K562 (cell line): Measurements from ENCODE around the gene TRDMT1. TPM values are rescaled to one million over a fixed set of nuclear protein-coding genes. Genes with fewer than 3 reads are reported as not detected.
A peak's percentile ranks its signal among the peaks of the same experiment; 100 is the strongest.

Experiments
- ATF7 ChIP-seq: fragments of 450-650 bp; IDR thresholded peaks from 2 replicates; pipeline ENCODE4 v1.7.1; 2014; ENCODE audit warnings: mild to moderate bottlenecking, moderate library complexity
- CC2D1A ChIP-seq: fragments of 450-650 bp; IDR thresholded peaks from 2 replicates; pipeline ENCODE4 v1.6.1; 2017; ENCODE audit warnings: mild to moderate bottlenecking
- EWSR1 ChIP-seq: fragments of 450-650 bp; IDR thresholded peaks from 2 replicates; pipeline ENCODE4 v1.6.1; 2018; ENCODE audit warnings: borderline replicate concordance, mild to moderate bottlenecking, low read depth, moderate library complexity; ENCODE audit not compliant: partially characterized antibody
- FOXA1 ChIP-seq: fragments of 450-650 bp; IDR thresholded peaks from 2 replicates; pipeline ENCODE4 v1.6.1; 2016; ENCODE audit warnings: mild to moderate bottlenecking, borderline replicate concordance
- FOXK1 ChIP-seq: sonication (generic); formaldehyde crosslinking; IDR thresholded peaks from 2 replicates; pipeline ENCODE4 v1.8.0; 2022; ENCODE audit warnings: missing genetic modification reagents, mild to moderate bottlenecking, borderline replicate concordance
- HNRNPK ChIP-seq: fragments of 200-400 bp; formaldehyde crosslinking; IDR thresholded peaks from one replicate; pipeline ENCODE4 v1.6.1; 2018; ENCODE audit warnings: mild to moderate bottlenecking, low read depth, low read length; ENCODE audit not compliant: poor library complexity, severe bottlenecking
- NCOA2 ChIP-seq, 2 experiments: fragments of 450-650 bp; IDR thresholded peaks; 2 replicates each; pipeline ENCODE4 v1.6.1; 2018; ENCODE audit warnings: mild to moderate bottlenecking in 2 of 2, moderate library complexity in 1 of 2; ENCODE audit not compliant: partially characterized antibody in 2 of 2
- PCBP2 ChIP-seq: fragments of 200-400 bp; formaldehyde crosslinking; IDR thresholded peaks from 2 replicates; pipeline ENCODE4 v1.6.1; 2018; ENCODE audit warnings: low read length, low read depth, mild to moderate bottlenecking, moderate library complexity; ENCODE audit not compliant: poor library complexity, severe bottlenecking
- TCF3 ChIP-seq: sonication (generic); formaldehyde crosslinking; IDR thresholded peaks from 2 replicates; pipeline ENCODE4 v1.4.0; 2020; ENCODE audit warnings: mild to moderate bottlenecking, missing genetic modification reagents
- ZC3H11A ChIP-seq: IDR thresholded peaks from 2 replicates; pipeline ENCODE4 v1.6.1; 2012; ENCODE audit warnings: low read depth, low read length, improper control_type of control experiment
- ZNF316 ChIP-seq: fragments of 450-650 bp; IDR thresholded peaks from 2 replicates; pipeline ENCODE4 v1.6.1; 2016
- polyA plus RNA-seq, 8 experiments: library from polyadenylated mRNA; depleted of rRNA in 4 of 8; stranded (reverse) in 5 of 8; unstranded in 3 of 8; fragments of >200 nt; fragmentation: Nextera tagmentation in 2 of 8; fragmentation: Illumina TruSeq in 1 of 8; extraction: Ambion mirVana in 2 of 8; extraction: Trizol in 1 of 8; gene quantifications; 2 replicates each; pipeline versions ENCODE4 v1.2.1 to v1.2.3, GENCODE V29; 2011 to 2014; ENCODE audit warnings: inconsistent platforms in 1 of 8, missing spikeins in 1 of 8
- total RNA-seq, 7 experiments: library from RNA; depleted of rRNA in 6 of 7; stranded (reverse); fragments of >200 nt in 6 of 7; fragmentation: Illumina TruSeq in 2 of 7; extraction: Trizol in 2 of 7; gene quantifications; 2 replicates each; pipeline versions ENCODE4 v1.2.1 to v1.2.3, GENCODE V29; 2011 to 2021; ENCODE audit warnings: low replicate concordance in 1 of 7
- TF ChIP-seq, protein P1 (sequence below): fragments of 150-350 bp; conservative IDR thresholded peaks from 2 replicates; pipeline ENCODE4 v1.6.1; 2014; ENCODE audit warnings: low read length
- TF ChIP-seq, protein P2 (sequence below): fragments of 450-650 bp; IDR thresholded peaks from 2 replicates; pipeline ENCODE4 v1.6.1; 2016; ENCODE audit warnings: mild to moderate bottlenecking
- TF ChIP-seq, protein P3 (sequence below): fragments of 250-450 bp; sonication (Bioruptor Pico); IDR thresholded peaks from 2 replicates; pipeline ENCODE4 v1.5.0; 2020; ENCODE audit warnings: mild to moderate bottlenecking, borderline replicate concordance
- TF ChIP-seq, protein P4 (sequence below): fragments of 250-450 bp; sonication (Bioruptor Pico); IDR thresholded peaks from 2 replicates; pipeline ENCODE4 v1.5.1; 2021; ENCODE audit warnings: mild to moderate bottlenecking
- TF ChIP-seq, protein P5 (sequence below): fragments of 450-650 bp; formaldehyde crosslinking; IDR thresholded peaks from 2 replicates; pipeline ENCODE4 v1.4.0; 2020; ENCODE audit warnings: mild to moderate bottlenecking
- TF ChIP-seq, protein P6 (sequence below), 2 experiments: fragments of 450-650 bp in 1 of 2; sonication (generic) in 1 of 2; formaldehyde crosslinking in 1 of 2; IDR thresholded peaks in 1 of 2; conservative IDR thresholded peaks in 1 of 2; 2 replicates each; pipeline versions ENCODE4 v1.6.1 to v1.8.1; 2016 to 2023; ENCODE audit warnings: mild to moderate bottlenecking in 2 of 2, moderate library complexity in 2 of 2, inconsistent platforms in 1 of 2, missing genetic modification reagents in 1 of 2

Gene TRDMT1
- total and polyA plus RNA-seq, 9 of the 15 experiments (the other 6 are each of a cell fraction or from before 2014, with no cell fraction given), result 5.4 to 12.6 (median 9.3) TPM

DNA sequence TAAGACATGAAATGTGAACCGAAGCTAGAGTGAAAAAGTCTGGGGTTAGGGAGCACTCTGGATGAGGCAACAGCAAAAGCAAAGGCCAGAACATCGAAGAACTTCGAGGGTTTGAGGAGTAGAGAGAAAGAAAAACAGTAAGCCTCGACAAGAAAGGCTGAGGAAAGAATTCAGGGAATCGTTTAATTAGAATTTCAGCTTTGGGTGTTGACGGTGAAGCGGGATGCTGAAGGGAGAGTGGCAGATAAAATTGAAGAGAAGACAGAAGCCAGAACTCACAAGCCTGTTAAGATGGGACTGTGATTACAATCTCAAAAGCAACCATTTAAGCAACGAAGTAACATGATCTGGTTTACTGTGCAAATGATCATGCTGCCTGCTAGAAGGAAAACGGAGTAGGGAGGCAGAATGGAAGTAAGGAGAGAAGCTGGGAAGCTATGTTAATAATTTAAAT lies 2.1 kb downstream of the TRDMT1 start (continued):
- TF ChIP-seq, protein P1, sequence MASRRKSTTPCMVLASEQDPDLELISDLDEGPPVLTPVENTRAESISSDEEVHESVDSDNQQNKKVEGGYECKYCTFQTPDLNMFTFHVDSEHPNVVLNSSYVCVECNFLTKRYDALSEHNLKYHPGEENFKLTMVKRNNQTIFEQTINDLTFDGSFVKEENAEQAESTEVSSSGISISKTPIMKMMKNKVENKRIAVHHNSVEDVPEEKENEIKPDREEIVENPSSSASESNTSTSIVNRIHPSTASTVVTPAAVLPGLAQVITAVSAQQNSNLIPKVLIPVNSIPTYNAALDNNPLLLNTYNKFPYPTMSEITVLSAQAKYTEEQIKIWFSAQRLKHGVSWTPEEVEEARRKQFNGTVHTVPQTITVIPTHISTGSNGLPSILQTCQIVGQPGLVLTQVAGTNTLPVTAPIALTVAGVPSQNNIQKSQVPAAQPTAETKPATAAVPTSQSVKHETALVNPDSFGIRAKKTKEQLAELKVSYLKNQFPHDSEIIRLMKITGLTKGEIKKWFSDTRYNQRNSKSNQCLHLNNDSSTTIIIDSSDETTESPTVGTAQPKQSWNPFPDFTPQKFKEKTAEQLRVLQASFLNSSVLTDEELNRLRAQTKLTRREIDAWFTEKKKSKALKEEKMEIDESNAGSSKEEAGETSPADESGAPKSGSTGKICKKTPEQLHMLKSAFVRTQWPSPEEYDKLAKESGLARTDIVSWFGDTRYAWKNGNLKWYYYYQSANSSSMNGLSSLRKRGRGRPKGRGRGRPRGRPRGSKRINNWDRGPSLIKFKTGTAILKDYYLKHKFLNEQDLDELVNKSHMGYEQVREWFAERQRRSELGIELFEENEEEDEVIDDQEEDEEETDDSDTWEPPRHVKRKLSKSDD, result no peak
- TF ChIP-seq, protein P2, sequence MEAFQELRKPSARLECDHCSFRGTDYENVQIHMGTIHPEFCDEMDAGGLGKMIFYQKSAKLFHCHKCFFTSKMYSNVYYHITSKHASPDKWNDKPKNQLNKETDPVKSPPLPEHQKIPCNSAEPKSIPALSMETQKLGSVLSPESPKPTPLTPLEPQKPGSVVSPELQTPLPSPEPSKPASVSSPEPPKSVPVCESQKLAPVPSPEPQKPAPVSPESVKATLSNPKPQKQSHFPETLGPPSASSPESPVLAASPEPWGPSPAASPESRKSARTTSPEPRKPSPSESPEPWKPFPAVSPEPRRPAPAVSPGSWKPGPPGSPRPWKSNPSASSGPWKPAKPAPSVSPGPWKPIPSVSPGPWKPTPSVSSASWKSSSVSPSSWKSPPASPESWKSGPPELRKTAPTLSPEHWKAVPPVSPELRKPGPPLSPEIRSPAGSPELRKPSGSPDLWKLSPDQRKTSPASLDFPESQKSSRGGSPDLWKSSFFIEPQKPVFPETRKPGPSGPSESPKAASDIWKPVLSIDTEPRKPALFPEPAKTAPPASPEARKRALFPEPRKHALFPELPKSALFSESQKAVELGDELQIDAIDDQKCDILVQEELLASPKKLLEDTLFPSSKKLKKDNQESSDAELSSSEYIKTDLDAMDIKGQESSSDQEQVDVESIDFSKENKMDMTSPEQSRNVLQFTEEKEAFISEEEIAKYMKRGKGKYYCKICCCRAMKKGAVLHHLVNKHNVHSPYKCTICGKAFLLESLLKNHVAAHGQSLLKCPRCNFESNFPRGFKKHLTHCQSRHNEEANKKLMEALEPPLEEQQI, result peak; percentile 53; the same call in 1 of the 2 replicates
- TF ChIP-seq, protein P3, sequence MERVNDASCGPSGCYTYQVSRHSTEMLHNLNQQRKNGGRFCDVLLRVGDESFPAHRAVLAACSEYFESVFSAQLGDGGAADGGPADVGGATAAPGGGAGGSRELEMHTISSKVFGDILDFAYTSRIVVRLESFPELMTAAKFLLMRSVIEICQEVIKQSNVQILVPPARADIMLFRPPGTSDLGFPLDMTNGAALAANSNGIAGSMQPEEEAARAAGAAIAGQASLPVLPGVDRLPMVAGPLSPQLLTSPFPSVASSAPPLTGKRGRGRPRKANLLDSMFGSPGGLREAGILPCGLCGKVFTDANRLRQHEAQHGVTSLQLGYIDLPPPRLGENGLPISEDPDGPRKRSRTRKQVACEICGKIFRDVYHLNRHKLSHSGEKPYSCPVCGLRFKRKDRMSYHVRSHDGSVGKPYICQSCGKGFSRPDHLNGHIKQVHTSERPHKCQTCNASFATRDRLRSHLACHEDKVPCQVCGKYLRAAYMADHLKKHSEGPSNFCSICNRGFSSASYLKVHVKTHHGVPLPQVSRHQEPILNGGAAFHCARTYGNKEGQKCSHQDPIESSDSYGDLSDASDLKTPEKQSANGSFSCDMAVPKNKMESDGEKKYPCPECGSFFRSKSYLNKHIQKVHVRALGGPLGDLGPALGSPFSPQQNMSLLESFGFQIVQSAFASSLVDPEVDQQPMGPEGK (CRISPR knock-in tag), result no peak
- TF ChIP-seq HNRNPK (no peak), ZNF316 (no peak), EWSR1 (no peak), CC2D1A (no peak), PCBP2 (no peak), FOXK1 (CRISPR knock-in tag) (no peak), ATF7 (no peak), ZC3H11A (no peak), FOXA1 (no peak), TCF3 (CRISPR knock-in tag) (no peak), NCOA2 (IDR thresholded peaks at IDR 0.05; ENCODE audit: partially characterized antibody in 2 of 2) (no peak)
- TF ChIP-seq, protein P4, sequence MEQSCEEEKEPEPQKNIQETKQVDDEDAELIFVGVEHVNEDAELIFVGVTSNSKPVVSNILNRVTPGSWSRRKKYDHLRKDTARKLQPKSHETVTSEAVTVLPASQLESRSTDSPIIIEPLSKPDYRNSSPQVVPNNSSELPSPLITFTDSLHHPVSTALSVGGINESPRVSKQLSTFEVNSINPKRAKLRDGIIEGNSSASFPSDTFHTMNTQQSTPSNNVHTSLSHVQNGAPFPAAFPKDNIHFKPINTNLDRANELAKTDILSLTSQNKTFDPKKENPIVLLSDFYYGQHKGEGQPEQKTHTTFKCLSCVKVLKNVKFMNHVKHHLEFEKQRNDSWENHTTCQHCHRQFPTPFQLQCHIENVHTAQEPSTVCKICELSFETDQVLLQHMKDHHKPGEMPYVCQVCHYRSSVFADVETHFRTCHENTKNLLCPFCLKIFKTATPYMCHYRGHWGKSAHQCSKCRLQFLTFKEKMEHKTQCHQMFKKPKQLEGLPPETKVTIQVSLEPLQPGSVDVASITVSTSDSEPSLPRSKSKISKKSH (CRISPR knock-in tag), result no peak
- TF ChIP-seq, protein P5, sequence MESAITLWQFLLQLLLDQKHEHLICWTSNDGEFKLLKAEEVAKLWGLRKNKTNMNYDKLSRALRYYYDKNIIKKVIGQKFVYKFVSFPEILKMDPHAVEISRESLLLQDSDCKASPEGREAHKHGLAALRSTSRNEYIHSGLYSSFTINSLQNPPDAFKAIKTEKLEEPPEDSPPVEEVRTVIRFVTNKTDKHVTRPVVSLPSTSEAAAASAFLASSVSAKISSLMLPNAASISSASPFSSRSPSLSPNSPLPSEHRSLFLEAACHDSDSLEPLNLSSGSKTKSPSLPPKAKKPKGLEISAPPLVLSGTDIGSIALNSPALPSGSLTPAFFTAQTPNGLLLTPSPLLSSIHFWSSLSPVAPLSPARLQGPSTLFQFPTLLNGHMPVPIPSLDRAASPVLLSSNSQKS (CRISPR knock-in tag), result no peak
- TF ChIP-seq, protein P6, sequence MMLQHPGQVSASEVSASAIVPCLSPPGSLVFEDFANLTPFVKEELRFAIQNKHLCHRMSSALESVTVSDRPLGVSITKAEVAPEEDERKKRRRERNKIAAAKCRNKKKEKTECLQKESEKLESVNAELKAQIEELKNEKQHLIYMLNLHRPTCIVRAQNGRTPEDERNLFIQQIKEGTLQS (IDR thresholded peaks at IDR 0.05), result peak; percentile 52
- TF ChIP-seq, protein P6 (CRISPR knock-in tag; conservative IDR thresholded peaks at IDR 0.05), result no peak
